Endothelial cell of umbilical vein (primary cell): ENCODE measurements around the gene NARS2.

Experiments
- EZH2 ChIP-seq: IDR thresholded peaks from 2 replicates; pipeline ENCODE4 v1.6.1; 2012; ENCODE audit warnings: borderline replicate concordance, low read depth, mild to moderate bottlenecking, moderate library complexity, low read length, inconsistent platforms; ENCODE audit not compliant: severe bottlenecking
- FOS ChIP-seq: IDR thresholded peaks from 2 replicates; pipeline ENCODE4 v1.6.1; 2011; ENCODE audit warnings: mild to moderate bottlenecking, low read length, moderate library complexity, borderline replicate concordance; ENCODE audit not compliant: insufficient read depth
- GATA2 ChIP-seq: IDR thresholded peaks from 2 replicates; pipeline ENCODE4 v1.7.0; 2011; ENCODE audit warnings: low read depth, mild to moderate bottlenecking, moderate library complexity, mixed read lengths, low read length; ENCODE audit not compliant: insufficient read length, insufficient read depth
- JUN ChIP-seq: IDR thresholded peaks from 2 replicates; pipeline ENCODE4 v1.6.1; 2011; ENCODE audit warnings: borderline replicate concordance, low read depth; ENCODE audit not compliant: insufficient read length, insufficient read depth
- MYC ChIP-seq: IDR thresholded peaks from one replicate; pipeline ENCODE4 v1.6.1; 2011; ENCODE audit warnings: mild to moderate bottlenecking, low read depth, low read length
- POLR2A ChIP-seq: IDR thresholded peaks from 2 replicates; pipeline ENCODE4 v1.6.1; 2012; ENCODE audit warnings: low read depth, mild to moderate bottlenecking, control low read depth, low read length
- POLR2AphosphoS5 ChIP-seq: IDR thresholded peaks from 2 replicates; pipeline ENCODE4 v1.6.1; 2012; ENCODE audit warnings: low read depth, mild to moderate bottlenecking, control low read depth, low read length, moderate library complexity; ENCODE audit not compliant: insufficient read depth
- TF ChIP-seq, protein P1 (sequence below), 2 donors: IDR thresholded peaks; 1 replicate in 1 of 2; 2 replicates in 1 of 2; pipeline ENCODE4 v1.5.1; 2011; ENCODE audit warnings: low read length in 2 of 2, mild to moderate bottlenecking in 2 of 2, moderate library complexity in 2 of 2, control low read depth in 1 of 2, inconsistent platforms in 1 of 2, low read depth in 1 of 2; ENCODE audit not compliant: insufficient read depth in 1 of 2; ENCODE audit errors: extremely low read depth in 1 of 2
- TF ChIP-seq, protein P2 (sequence below): IDR thresholded peaks from 2 replicates; pipeline ENCODE4 v1.6.1; 2011; ENCODE audit not compliant: insufficient read depth, insufficient read length

DNA sequence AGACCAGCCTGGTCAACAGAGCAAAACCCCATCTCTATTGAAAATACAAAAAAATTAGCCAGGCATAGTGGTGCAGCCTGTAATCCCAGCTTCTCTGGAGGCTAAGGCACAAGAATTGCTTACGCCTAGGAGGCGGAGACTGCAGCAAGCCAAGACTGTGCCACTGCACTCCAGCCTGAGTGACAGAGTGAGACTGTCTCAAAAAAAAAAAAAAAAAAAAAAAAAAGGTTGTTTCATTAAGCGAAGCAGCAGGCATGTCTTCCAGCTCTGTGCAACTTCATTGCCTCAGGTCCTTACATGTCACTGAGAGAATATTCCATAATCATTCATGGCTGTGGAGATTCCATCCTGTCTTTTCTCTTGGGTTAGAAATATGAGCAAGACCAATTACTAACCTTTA is 174.0 kb downstream of the NARS2 start:
- TF ChIP-seq, protein P1, sequence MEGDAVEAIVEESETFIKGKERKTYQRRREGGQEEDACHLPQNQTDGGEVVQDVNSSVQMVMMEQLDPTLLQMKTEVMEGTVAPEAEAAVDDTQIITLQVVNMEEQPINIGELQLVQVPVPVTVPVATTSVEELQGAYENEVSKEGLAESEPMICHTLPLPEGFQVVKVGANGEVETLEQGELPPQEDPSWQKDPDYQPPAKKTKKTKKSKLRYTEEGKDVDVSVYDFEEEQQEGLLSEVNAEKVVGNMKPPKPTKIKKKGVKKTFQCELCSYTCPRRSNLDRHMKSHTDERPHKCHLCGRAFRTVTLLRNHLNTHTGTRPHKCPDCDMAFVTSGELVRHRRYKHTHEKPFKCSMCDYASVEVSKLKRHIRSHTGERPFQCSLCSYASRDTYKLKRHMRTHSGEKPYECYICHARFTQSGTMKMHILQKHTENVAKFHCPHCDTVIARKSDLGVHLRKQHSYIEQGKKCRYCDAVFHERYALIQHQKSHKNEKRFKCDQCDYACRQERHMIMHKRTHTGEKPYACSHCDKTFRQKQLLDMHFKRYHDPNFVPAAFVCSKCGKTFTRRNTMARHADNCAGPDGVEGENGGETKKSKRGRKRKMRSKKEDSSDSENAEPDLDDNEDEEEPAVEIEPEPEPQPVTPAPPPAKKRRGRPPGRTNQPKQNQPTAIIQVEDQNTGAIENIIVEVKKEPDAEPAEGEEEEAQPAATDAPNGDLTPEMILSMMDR (IDR thresholded peaks at IDR 0.05; ENCODE audit: extremely low read depth in 1 of 2, insufficient read depth in 1 of 2, low read depth in 1 of 2, low read length in 2 of 2), result no peak
- TF ChIP-seq EZH2 (no peak), POLR2AphosphoS5 (no peak), POLR2A (no peak), FOS (no peak), MYC (no peak), GATA2 (no peak), JUN (no peak)
- TF ChIP-seq, protein P2, sequence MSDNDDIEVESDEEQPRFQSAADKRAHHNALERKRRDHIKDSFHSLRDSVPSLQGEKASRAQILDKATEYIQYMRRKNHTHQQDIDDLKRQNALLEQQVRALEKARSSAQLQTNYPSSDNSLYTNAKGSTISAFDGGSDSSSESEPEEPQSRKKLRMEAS, result no peak
